Measurements from ENCODE around the gene ELMO2.

DNA sequence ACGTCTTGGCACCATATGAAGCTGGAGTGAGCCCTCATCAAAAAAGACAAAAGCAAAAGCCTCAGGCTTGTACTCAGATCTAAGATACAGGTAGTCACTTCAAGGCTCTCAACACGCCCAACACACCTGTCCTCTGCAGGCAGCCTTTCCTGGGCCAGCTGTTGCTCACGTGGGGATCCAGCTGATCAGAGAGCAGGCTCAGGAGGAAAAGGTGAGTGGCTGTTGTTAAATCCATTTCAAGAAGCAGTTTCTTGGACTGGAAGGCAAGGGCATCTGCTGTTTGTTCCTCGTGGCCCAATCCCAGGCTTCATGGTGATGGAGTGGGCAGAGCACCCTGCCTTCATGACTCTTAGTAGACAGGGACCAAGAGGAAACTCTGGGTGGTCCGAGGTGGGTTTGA, 39.6 kb downstream of the ELMO2 start:
- no peak for TF ChIP-seq POLR2A (IDR thresholded peaks at IDR 0.05; ENCODE audit: low read depth, low read length)
- no peak for TF ChIP-seq POLR2AphosphoS5 (IDR thresholded peaks at IDR 0.05; ENCODE audit: low read depth, low read length)
- no peak for TF ChIP-seq TAF1 (IDR thresholded peaks at IDR 0.05; ENCODE audit: borderline replicate concordance, low read depth, low read length)
